Testis (tissue), 2 donors: Measurements from ENCODE around the gene KCNC3.
"Not testable (repeated sequence)": the region's sequence is repeated elsewhere in the genome, so short reads cannot be mapped to it uniquely, and the experiment has no call there.

ENCODE experiments used
- CTCF ChIP-seq, 3 experiments: fragments of 450-650 bp in 2 of 3; fragments of 200-600 bp in 1 of 3; sonication (generic) in 1 of 3; IDR thresholded peaks; one replicate each; pipeline ENCODE4 v1.5.1; 2016 to 2019; ENCODE audit warnings: antibody characterized with exemption in 3 of 3, mild to moderate bottlenecking in 2 of 3, moderate library complexity in 1 of 3
- POLR2A ChIP-seq: fragments of 450-650 bp; IDR thresholded peaks from one replicate; pipeline ENCODE4 v1.6.1; 2017; ENCODE audit warnings: antibody characterized with exemption, mild to moderate bottlenecking, moderate library complexity

- TF ChIP-seq CTCF (IDR thresholded peaks at IDR 0.05); POLR2A: not testable (repeated sequence)
These were observed 7.9 kb upstream of the KCNC3 start for GRCh38 chr19:50337031-50337430.
